Left lung (tissue), 10 donors: Measurements from ENCODE around the gene CKB. TPM values are rescaled to one million over a fixed set of nuclear protein-coding genes. Genes with fewer than 3 reads are reported as not detected.
A peak's percentile ranks its signal among the peaks of the same experiment; 100 is the strongest.

Experiments used
- ATAC-seq: fragments of 200-7000 bp; cut with Tn5 transposase; one replicate; pipeline ENCODE4 v1.9.1; 2020; ENCODE audit warnings: moderate library complexity
- DNase-seq, 4 donors: peaks; one replicate each; pipeline ENCODE4 v3.0.0-alpha.2; 2013 to 2020
- H3K27ac ChIP-seq, 2 donors: fragments of 200-600 bp; sonication (generic) in 1 of 2; one replicate each; pipeline versions ENCODE4 v1.5.0 to v1.8.0; 2020 to 2021
- H3K27me3 ChIP-seq, 2 donors: fragments of 200-600 bp; sonication (generic) in 1 of 2; one replicate each; pipeline versions ENCODE4 v1.5.0 to v1.8.0; 2020 to 2021
- H3K36me3 ChIP-seq, 2 donors: fragments of 200-600 bp; sonication (generic) in 1 of 2; one replicate each; pipeline versions ENCODE4 v1.5.0 to v1.8.0; 2020 to 2021
- H3K4me1 ChIP-seq, 2 donors: fragments of 200-600 bp; one replicate each; pipeline ENCODE4 v1.8.0; 2021
- H3K4me3 ChIP-seq, 2 donors: fragments of 200-600 bp; sonication (generic) in 1 of 2; one replicate each; pipeline versions ENCODE4 v1.5.0 to v1.8.0; 2020 to 2021; ENCODE audit warnings: mild to moderate bottlenecking in 1 of 2
- H3K9me3 ChIP-seq, 2 donors: fragments of 200-600 bp; sonication (generic) in 1 of 2; one replicate each; pipeline versions ENCODE4 v1.5.0 to v1.8.0; 2020 to 2021
- CTCF ChIP-seq, 2 donors: fragments of 200-600 bp; sonication (generic) in 1 of 2; IDR thresholded peaks; one replicate each; pipeline versions ENCODE4 v1.5.0 to v1.8.0; 2021; ENCODE audit warnings: antibody characterized with exemption in 2 of 2
- intact Hi-C, 2 donors: fragments of 100-400 bp; cut with DNase I; formaldehyde crosslinking; loops; one replicate each; pipeline versions ENCODE4 v1.11.2 to v1.14.2; 2022
- polyA plus RNA-seq, 6 donors: library from polyadenylated mRNA; unstranded; fragments of 120-200 nt; gene quantifications; one replicate each; pipeline ENCODE4 v1.2.1, GENCODE V29; 2013; ENCODE audit not compliant: insufficient read length in 6 of 6
- total RNA-seq, 2 donors: library from RNA; stranded (reverse); fragmentation: NEBNext Ultra II Directional; extraction: Animal tissue kit (Norgen Biotek cat#: 25700); gene quantifications; one replicate each; pipeline ENCODE4 v1.2.1, GENCODE V29; 2021
- donor health status: DM: no; HTN: yes; CAD: no.
- donor health status: DM: no; HTN: no; CAD: no.

Gene CKB
- total and polyA plus RNA-seq, 8 donors = 129 to 312 (median 210) TPM

- peaks cover 0 to 92% of the 10 kb centered on the region in 2 donors for H3K36me3 ChIP-seq
- peaks cover 0 to 3% of the 10 kb centered on the region in 2 donors for H3K4me1 ChIP-seq
- DNase-seq (peak; percentile 76 to 95 (median 88)), ATAC-seq (peak; percentile 96)
- no peak overlapping the region for H3K4me3 ChIP-seq
- no peak overlapping the region for H3K27ac ChIP-seq
- peak; percentile 83 to 92 for TF ChIP-seq CTCF (IDR thresholded peaks at IDR 0.05)
- no peaks in the 10 kb centered on the region for H3K27me3 ChIP-seq
- no peaks in the 10 kb centered on the region for H3K9me3 ChIP-seq
- intact Hi-C loops = no loop called here
These were observed 22.3 kb downstream of the CKB start for GRCh38 chr14:103500148-103500990.

GRCh38 chr14:103499709-103500108 is 22.9 kb downstream of the CKB start:
- DNase-seq (no peak), ATAC-seq (peak; percentile 26)
- Histone ChIP-seq H3K4me3 (no peak overlapping the region), H3K27me3 (no peaks in the 10 kb centered on the region), H3K36me3 (peaks cover 0 to 92% of the 10 kb centered on the region in 2 donors), H3K27ac (no peak overlapping the region), H3K9me3 (no peaks in the 10 kb centered on the region), H3K4me1 (peaks cover 0 to 3% of the 10 kb centered on the region in 2 donors)
- intact Hi-C loops = no loop called here
- no peak for TF ChIP-seq CTCF (IDR thresholded peaks at IDR 0.05)

GRCh38 chr14:103496776-103497175 is 25.9 kb downstream of the CKB start:
- DNase-seq = no peak
- Histone ChIP-seq H3K4me3 (no peak overlapping the region), H3K27me3 (no peaks in the 10 kb centered on the region), H3K36me3 (peaks cover 0 to 92% of the 10 kb centered on the region in 2 donors), H3K9me3 (no peaks in the 10 kb centered on the region), H3K4me1 (peaks cover 0 to 3% of the 10 kb centered on the region in 2 donors), H3K27ac (no peak overlapping the region)
- intact Hi-C loops = no loop called here
- no peak for ATAC-seq
- TF ChIP-seq CTCF (IDR thresholded peaks at IDR 0.05) = no peak

GRCh38 chr14:103495854-103496253 is 26.8 kb downstream of the CKB start:
- DNase-seq (no peak), ATAC-seq (peak; percentile 5)
- H3K4me1 ChIP-seq = peaks cover 0 to 3% of the 10 kb centered on the region in 2 donors
- intact Hi-C loops = no loop called here
- H3K36me3 ChIP-seq = peaks cover 0 to 92% of the 10 kb centered on the region in 2 donors
- no peaks in the 10 kb centered on the region for H3K9me3 ChIP-seq
- no peak overlapping the region for H3K4me3 ChIP-seq
- no peak for TF ChIP-seq CTCF (IDR thresholded peaks at IDR 0.05)
- H3K27me3 ChIP-seq = no peaks in the 10 kb centered on the region
- H3K27ac ChIP-seq = no peak overlapping the region

- ATAC-seq (peak; percentile 41), DNase-seq (no peak)
- H3K27me3 ChIP-seq = no peaks in the 10 kb centered on the region
- peaks cover 0 to 99% of the 10 kb centered on the region in 2 donors for H3K36me3 ChIP-seq
- H3K9me3 ChIP-seq = no peaks in the 10 kb centered on the region
- no peak overlapping the region for H3K4me3 ChIP-seq
- H3K4me1 ChIP-seq = no peaks in the 10 kb centered on the region
- intact Hi-C loops = no loop called here
- H3K27ac ChIP-seq = peak overlapping the region; percentile 1 to 2
- no peak for TF ChIP-seq CTCF (IDR thresholded peaks at IDR 0.05)
These were observed 30.3 kb downstream of the CKB start for GRCh38 chr14:103492156-103492925.
